GM12872 (cell line): Measurements from ENCODE around the gene ZNF580.

Experiments used
- TF ChIP-seq, protein P1 (sequence below): IDR thresholded peaks from 3 replicates; pipeline ENCODE4 v1.5.1; 2011; ENCODE audit warnings: low read depth, mild to moderate bottlenecking, low read length, moderate library complexity; ENCODE audit not compliant: insufficient read depth

ZNF580 gene

DNA sequence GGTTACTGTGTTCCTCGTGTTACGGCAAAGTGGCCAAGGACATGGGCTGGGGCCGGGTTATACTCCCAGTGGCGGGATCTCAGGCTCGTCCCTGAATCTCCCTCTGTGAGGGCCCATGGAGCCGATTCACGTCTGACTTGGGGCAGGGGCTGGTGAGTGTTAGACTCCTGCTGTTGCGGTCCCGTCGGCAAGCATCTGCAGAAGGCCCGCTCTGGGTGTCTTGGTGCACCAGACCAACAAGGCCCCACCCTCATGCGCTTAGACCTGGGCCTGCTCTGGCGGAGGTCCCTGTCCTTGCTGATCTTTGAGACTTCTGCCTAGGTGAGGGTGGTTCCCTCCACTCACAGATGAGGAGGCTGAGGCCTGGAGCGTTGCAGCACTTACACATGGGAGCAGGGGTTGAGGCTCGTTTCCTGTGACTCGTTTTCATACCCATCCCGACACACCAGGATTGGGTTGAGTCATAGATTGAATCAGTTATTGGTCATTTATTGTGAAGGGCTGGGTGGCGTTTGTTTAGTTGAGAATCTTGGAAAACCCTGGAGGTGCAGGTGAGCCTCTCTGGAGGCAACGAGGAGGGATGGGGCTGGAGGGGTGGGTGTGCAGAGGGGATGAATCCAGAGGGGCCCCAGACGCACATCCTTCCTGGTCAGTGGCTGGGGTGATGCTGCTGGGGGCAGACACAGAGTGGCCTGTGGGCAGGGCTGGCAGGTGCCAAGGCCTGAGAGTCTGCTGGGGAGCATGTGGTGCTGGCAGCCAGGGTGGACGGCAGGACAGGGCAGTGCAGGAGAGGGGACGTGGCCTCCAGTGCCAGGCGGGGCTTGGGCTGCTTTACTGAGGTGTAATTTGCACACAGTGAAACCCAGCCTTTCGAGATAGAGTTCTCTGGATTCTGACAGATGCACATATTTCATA is 38.8 kb downstream of the ZNF580 start:
- TF ChIP-seq, protein P1, sequence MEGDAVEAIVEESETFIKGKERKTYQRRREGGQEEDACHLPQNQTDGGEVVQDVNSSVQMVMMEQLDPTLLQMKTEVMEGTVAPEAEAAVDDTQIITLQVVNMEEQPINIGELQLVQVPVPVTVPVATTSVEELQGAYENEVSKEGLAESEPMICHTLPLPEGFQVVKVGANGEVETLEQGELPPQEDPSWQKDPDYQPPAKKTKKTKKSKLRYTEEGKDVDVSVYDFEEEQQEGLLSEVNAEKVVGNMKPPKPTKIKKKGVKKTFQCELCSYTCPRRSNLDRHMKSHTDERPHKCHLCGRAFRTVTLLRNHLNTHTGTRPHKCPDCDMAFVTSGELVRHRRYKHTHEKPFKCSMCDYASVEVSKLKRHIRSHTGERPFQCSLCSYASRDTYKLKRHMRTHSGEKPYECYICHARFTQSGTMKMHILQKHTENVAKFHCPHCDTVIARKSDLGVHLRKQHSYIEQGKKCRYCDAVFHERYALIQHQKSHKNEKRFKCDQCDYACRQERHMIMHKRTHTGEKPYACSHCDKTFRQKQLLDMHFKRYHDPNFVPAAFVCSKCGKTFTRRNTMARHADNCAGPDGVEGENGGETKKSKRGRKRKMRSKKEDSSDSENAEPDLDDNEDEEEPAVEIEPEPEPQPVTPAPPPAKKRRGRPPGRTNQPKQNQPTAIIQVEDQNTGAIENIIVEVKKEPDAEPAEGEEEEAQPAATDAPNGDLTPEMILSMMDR = no peak

DNA sequence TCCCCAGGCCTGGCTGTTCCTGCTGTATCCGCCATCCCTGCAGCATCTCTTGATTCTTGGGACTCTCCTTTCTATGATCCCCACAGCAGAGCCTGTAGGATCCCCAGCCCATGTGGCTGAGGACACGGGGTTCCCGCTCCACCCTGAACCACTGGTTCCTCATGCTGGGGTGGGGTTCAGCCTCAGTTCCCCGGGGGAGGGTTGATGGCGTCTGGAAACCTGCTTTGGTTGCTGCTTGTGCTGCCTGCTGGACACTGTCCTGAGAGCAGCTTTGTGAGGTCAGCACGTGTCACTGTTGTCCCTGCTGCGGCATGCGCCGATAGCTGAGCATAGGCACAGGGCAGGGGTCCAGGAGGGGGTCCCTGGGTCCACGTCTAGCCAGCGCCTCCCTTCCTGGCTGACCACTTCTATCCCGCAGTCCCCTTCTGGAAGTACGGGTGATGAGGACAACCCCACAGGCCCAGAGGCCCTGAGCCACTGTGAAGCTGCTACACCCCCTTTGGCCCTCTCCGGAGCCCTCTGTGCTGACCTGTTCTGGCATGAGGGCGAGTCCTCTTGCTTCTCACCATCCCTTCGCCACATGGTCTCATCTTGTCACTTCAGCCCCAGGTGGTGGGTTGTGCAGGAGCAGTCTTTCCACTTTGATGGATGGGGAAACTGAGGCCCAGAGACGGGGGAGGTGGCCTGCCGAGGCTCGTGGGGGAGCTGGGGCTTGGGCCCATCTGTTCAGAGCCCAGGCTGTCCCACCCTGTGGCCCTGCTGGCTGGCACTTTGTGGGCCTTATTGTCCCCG is 39.7 kb downstream of the ZNF580 start:
- TF ChIP-seq, protein P1 = no peak

DNA sequence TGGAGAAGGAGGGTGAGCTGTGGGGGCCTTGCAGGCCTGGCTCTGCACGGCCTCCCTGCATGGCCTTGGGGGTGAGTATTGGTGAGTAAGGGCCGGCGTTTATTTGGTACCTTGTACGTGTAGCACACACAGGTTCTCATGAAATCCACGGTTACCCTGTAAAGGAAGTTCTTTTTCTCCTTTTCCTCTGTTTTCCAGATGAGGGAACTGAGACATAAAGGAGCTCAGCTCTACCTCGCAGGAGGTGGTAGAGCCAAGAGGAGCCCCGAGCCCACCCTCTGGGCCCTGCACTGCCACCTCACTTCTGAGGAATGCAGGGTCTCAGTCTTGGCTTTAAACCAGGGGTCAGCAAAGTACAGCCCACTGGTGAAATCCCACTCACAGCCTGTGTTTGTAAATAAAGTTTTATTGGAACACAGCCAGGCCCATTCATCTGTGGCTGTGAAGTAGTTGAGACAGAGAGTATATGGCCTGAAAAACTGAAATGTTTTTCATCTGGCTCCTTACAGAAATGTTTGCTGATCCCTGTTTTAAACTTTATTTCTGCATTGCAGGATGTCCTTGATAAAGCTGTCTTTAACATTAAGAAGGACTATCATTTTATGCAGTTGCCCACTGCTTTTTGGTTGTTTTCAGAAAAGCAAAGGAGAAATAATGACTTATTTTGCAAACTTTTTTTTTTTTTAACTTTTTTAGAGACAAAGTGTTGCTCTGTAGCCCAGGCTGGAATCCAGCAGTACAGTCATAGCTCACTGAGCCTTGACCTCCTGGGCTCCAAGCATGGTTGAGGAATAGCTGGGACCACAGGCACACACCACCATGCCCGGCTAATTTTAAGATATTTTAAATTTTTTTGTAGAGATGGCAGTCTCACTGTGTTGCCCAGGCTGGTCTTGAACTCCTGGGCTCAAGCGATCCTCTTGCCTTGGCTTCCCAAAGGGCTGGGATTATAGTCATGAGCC is 40.6 kb downstream of the ZNF580 start:
- TF ChIP-seq, protein P1 = no peak

DNA sequence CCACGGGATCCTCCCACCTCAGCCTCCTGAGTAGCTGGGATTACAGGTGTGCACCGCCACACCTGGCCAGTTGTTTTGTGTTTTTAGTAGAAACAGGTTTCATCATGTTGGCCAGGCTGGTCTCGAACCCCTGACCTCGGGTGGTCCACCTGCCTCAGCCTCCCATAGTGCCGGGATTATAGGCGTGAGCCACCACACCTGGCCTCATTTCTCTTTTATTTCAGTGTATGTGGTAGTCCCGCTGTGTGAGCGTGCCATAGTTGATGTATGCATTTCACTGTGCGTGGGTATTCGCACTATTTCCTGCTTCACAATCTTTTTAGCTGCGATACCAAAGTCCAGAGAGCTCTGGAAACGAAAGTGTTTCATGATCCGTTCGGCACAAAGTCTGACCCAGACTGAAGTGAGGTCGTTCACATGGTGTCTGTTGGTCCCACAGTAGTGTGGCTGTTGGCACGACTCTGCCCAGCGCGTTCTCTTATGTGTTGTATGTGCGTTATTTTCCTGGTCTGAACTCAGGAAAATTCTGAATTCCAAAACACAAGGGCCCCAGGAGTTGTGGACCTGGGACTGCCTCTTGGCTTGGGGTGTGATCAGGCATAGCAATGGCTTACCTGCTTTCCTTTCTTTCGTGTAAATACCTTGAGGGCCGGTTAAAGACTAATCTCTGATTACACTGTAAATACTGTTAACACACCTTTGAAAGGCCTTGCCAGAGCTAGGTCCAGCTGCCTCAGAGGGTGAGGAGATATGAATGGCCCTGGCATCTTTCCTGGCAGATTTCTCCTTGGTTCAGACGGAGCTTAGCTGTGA is 42.9 kb downstream of the ZNF580 start:
- TF ChIP-seq, protein P1 = no peak

DNA sequence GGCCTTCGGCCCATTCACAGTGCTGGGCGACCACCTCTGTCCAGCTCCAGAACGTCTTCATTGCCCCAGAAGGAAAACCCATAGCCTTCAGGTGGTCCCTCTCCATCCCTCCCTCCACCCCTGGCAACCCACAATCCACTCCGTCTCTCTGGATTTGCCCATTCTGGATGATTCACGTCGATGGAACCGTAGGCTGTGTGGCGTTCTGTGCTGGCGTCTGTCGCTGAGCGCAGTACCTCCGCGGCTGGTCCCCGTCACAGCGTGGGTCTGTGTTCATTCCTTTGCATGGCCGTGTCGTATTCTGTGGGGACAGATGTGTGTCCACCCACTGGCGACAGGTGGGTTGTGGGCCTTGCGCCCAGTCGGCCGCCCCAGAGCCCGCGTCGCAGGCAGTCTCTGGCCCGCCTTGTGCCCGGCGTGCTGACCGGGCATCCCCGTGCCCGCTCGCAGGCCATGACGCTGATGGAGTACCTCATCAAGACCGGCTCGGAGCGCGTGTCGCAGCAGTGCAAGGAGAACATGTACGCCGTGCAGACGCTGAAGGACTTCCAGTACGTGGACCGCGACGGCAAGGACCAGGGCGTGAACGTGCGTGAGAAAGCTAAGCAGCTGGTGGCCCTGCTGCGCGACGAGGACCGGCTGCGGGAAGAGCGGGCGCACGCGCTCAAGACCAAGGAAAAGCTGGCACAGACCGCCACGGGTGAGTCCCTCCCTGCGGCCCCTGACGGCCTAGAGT is 44.3 kb downstream of the ZNF580 start:
- TF ChIP-seq, protein P1 = no peak

DNA sequence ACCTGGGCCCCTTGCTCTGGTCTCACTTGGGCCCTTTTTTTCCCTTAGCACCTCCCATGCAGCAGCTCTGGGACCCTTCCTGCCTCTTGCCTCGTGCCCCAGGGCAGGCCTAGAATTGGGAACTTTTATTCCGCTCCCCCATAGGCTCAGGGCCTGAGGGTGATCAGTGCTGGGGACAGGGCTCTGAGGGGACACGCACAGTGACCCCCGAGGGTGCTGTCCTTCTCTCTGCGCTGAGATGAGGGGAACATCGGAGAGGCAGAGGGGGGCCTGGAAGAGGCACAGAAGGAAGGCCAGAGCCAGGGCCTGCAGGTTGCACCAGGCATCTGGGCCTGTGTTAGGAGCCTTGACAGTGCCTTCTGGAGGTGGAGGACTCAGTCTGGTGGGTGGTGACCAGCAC is 45.0 kb downstream of the ZNF580 start:
- TF ChIP-seq, protein P1 = no peak
